GM18870 (cell line): Measurements from ENCODE around the gene SLC4A11.
"Not testable (repeated sequence)": the region's sequence is repeated elsewhere in the genome, so short reads cannot be mapped to it uniquely, and the experiment has no call there.

Source experiments
- ATAC-seq: cut with Tn5 transposase; IDR thresholded peaks from one replicate; pipeline ENCODE4 v1.9.1; 2021; ENCODE audit warnings: moderate library complexity; ENCODE audit not compliant: unreplicated experiment

SLC4A11 gene

GRCh38 chr20:3203315-3204123 lies 35.5 kb downstream of the SLC4A11 start:
- peak; percentile 10 for ATAC-seq

DNA sequence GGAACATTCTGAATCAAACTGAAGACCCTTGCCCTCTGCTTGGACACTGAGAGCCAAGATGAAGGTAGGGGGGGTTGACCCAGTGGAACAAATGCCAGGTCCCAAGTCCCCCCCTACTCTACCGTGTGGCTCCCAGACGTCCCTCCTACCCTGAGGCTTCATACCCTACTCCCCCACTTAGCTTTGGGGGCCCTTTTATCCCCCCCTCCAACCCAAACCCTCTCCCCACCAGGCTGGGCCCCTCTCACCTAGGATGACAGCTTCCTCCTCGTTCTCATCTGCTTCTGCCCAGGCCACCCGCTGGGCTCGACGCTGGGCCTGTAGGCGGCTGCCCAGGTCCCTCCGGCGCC lies 36.0 kb downstream of the SLC4A11 start:
- no peak for ATAC-seq

DNA sequence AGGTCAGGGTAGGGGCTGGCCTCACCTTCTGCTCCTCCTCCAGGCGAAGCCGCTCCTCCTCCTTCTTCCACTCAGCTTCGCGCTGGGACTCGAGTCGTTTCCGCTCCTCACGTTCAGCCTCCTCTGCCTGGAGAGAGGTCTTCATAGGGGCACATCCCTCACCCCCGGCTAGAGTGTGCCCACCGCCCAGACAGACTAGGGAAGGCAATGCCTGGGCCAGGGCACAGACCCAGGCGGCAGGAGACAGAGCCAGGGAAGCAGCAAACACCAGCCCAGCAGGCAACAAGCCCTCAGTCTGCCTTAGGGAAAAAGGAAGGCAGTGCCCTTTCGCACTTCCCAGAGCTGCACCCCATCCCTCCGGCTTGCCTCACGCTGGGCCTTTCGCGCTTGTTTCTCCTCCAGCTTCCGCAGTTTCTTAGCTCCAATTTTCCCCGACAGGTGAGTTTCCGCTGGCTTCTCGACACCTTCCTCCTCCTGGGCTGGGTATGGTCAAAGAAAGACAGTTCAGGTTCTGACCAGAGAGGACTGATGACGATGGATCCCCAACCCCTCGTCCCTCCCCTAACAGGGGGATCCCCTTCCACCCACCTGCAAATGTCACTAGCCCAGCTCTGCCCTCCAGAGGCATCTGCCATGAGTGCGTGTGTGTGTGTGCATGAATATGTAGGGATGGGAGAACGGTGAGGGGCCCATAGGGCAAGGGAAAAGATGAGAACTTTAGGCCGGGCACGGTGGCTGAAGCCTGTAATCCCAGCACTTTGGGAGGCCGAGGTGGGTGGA lies 38.8 kb downstream of the SLC4A11 start:
- ATAC-seq: no peak

GRCh38 chr20:3199206-3199605 lies 39.8 kb downstream of the SLC4A11 start:
- no peak for ATAC-seq

DNA sequence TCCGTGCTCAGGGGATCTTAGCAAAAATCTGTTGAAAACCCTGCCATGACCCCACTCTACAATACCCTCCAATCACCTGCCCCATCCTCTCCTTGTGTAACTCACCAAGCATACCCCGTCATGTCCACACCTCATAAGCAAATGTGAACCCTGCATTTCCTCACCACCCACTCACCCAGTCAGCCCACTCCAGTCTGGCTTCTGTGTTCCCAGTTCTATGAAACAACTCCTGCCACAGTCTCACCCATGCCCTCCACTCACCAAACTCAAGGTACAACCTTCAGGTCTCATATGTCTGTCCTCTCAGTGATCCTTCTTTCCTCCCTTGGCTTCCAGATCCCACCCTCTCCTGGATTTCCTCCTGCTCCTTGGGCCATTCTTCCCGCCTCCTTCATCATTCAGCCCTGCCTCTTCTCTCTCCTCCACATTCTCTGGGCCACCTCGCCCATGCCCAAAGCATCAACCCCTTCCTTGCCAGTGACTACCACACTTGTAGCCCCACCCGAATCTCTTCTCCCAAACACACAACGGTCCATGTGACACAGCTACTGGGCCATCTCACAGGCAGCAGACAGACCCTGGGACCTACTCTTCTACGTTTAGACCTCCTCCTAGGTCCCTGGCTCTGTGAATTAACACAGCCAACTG lies 43.3 kb downstream of the SLC4A11 start:
- ATAC-seq: no peak

- no peak for ATAC-seq
These were observed 44.2 kb downstream of the SLC4A11 start for GRCh38 chr20:3194617-3195280.

DNA sequence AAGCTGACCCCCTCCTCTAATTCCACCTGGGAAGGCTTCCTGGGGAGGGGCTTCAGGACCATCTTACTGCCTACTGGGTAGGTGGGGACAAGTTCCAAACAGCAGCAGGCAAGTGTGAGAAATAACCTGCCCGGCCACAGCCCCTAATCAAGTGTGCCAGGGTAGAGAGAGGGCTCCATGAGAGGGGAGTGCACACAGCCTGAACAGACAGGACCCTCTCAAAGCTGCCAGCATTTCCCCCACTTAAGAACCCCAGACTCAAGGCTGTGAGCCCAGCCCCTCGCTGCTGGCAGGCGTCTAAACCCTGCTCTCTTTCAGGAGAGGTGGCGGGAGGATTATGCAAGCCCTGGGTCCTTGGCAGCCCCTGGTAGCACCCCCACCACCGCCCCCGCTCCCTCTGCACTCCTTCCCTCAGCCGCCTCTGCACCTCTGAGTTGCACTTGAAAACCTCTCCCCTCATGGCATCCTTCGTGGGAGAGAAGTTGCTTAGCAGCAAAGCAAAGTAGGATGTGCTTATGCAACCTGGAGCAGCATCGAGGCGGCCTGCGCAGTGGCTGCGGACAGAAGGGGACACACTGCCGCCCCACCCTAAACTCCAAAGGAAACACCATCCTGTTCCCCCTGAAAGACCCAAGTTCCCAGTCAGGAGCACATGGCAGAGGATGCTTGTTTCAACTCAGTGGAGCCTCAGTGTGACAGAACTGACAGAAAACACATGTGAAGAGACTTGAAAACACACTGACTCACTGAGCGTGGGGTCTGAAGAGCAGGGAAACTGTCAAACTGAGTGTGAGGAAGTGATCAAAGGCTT lies 45.0 kb downstream of the SLC4A11 start:
- ATAC-seq: no peak

GRCh38 chr20:3192226-3193015 lies 46.6 kb downstream of the SLC4A11 start:
- ATAC-seq: no peak

DNA sequence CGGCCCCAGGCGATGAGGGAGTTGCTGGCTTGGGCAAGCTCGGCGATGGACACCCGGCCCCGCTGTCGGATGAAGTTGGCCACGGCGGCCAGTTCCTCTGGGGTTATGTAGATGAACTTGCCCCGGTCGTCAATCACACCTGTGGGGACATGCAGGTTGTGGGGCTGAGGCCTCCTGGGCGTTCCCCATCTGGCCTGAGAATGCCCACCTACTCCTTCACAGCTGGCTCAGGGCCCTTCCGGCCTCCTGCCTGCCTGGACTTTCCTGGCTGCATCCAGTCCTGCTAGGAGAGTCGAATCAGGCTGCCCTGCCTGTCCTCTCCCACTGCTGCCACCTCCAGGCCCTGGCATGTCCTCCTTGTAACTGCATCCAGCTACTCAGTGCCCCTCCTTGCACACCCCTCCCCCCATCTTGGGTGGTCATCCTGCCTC lies 48.3 kb downstream of the SLC4A11 start:
- ATAC-seq: no peak

DNA sequence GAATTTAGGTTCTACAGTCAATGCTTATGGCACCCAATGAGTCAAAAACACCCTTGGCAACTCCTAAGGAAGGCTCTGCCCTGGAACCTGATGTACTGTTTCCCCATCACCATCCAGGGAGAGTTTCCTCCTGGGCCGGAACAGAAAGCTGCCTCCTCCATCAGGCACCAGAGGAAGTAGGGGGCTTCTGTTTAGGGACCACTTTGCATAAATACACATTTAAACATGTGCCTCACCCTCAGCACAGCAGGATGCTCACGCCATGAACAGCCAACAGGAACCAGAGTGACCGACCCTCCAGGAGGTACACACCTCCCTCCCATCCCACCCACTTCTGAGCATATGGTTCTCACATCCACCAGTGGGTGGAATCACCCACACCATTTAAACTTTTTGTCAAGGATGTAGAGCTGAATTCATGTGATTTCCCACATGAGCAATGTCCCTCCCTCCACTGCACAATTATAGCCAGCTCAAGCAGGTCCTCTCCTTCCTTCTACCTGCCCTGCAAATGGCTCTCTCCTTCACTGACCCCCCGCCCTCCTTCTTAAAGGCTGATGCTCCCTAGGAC lies 49.3 kb downstream of the SLC4A11 start:
- no peak for ATAC-seq

DNA sequence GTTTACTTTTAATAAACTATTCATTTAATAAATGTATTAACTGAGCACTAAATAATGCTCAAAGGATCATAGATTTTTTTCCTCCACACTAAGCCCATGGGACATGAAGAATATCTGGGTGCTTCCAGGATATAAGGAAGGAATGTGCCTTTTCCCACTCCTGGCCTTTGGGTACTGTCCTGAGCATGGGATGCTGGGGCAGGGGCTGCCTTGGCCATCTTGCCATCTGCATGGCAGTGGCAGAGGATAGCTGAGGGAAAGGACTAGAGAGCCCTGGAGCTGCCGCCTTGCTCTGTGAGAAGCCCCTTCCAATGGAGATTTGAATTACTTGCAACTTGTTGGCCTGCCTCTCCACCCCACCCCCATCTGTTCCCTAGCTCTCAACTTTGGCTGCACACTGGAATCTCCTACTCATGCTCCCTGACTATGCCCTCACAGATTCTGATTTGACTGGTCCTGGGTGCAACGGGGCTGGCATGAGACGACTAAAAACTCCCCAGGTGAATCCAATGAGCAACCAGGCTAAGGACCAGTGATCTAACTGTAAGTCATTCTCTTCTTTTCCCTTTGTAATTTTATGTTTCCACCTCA lies 50.1 kb downstream of the SLC4A11 start:
- no peak for ATAC-seq

GRCh38 chr20:3187861-3188260 lies 51.1 kb downstream of the SLC4A11 start:
- ATAC-seq: not testable (repeated sequence)

DNA sequence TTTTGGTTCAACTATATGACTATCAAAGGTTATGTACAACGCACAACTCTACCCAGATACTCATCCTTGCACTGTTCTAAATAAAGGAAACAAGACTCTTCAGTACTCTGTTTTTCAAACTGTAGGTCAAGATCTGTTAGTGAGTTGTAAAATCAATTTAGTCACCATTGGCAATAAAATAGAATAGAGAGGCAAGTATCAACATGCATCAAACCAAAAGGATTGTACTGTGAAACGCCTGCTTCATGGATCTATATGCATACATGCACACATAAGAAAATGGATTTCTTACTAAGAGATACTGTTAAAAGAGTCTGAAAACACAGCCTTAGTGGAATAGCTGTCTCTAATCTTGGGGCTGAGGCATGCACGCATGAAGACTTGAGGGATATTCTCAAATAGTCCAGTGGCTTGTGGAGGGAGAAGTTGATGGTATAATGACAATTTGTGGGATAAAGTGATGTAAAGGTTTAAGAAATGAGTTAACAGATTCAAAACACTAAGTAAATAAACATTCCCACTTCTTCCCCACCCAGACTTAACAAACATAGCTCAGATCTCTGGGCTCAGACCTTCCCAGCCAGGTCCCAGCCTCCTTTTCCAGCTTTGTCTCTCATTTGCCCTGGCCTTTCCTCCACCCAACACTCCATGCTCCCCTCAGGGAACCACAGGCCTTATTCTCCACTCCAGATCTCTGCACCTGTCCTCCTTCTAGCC lies 54.9 kb downstream of the SLC4A11 start:
- ATAC-seq: no peak

- not testable (repeated sequence) for ATAC-seq
These were observed 56.6 kb downstream of the SLC4A11 start for GRCh38 chr20:3182429-3182828.

- ATAC-seq: no peak
These were observed 57.7 kb downstream of the SLC4A11 start for GRCh38 chr20:3181270-3181669.

DNA sequence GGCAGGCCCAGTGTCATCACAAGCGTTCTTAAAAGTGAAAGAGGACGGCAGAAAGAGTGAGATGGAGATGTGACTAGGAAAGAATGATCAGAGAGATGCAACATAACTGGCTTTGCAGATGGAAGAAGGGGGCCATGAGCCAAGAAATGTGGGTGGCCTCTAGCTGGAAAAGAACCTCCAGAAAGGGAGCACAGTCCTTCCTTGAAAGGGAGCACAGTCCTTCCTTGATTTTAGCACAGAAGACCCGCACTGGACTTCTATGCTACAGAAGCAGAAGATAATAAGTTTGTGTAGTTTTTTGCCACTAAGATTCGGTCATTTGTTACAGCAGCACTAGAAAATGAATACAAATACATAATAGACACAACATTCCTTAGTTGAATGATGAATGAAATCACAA lies 58.7 kb downstream of the SLC4A11 start:
- ATAC-seq: no peak

DNA sequence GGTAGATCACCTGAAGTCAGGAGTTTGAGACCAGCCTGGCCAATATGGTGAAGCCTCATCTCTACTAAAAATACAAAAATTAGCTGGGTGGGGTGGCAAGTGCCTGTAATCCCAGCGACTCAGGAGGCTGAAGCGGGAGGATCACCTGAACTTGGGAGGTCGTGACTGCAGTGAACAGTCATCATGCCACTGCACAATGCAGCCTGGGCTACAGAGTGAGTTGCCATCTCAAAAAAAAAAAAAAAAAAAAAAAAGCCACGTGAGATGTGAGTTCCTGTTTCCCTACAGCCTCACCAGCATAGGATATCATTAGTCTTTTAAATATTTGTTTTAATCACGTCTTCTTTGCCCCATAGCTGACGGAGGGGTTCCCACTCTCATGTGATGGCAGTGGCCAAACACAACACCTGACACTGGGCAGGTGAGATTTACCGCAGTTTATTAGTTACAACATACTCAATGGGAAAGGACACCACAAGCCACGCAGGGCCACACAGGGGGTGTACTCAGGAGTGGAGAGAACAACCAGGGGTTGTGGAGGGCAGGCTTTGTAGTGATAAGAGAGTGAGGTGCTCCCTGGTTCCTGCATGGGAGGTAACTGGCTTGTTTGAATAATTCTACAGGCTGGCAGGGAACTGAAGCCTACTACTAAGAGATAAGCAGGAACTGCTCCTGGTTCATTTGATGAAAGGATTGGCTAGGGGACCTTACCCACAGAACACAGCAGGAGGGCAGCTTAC lies 61.1 kb downstream of the SLC4A11 start:
- ATAC-seq: no peak
